Stomach (tissue), 9 donors: ENCODE results near the gene C2CD3. TPM values are rescaled to one million over a fixed set of nuclear protein-coding genes. Genes with fewer than 3 reads are reported as not detected.

Experiments used
- DNase-seq, 2 donors: peaks; one replicate each; pipeline versions ENCODE4 v3.0.0 to v3.0.0-alpha.2; 2013 to 2019
- H3K27ac ChIP-seq, 5 donors: fragments of 200-600 bp in 4 of 5; sonication (generic) in 4 of 5; one replicate each; pipeline ENCODE4 v1.5.1; 2013 to 2019; ENCODE audit warnings: mild to moderate bottlenecking in 1 of 5, moderate library complexity in 1 of 5
- H3K27me3 ChIP-seq, 3 donors: fragments of 200-600 bp; sonication (generic); one replicate each; pipeline ENCODE4 v1.5.1; 2017 to 2019; ENCODE audit warnings: mixed run types in 1 of 3
- H3K36me3 ChIP-seq, 4 donors: fragments of 200-600 bp; sonication (generic); 1 replicate in 3 of 4; 2 replicates in 1 of 4; pipeline ENCODE4 v1.5.1; 2016 to 2019
- H3K4me1 ChIP-seq, 4 donors: fragments of 200-600 bp; sonication (generic); one replicate each; pipeline ENCODE4 v1.5.1; 2016 to 2019
- H3K4me3 ChIP-seq, 4 donors: fragments of 200-600 bp; sonication (generic) in 3 of 4; one replicate each; pipeline ENCODE4 v1.5.1; 2016 to 2019; ENCODE audit warnings: mild to moderate bottlenecking in 1 of 4
- H3K9me3 ChIP-seq, 4 donors: fragments of 200-600 bp; sonication (generic); one replicate each; pipeline ENCODE4 v1.5.1; 2016 to 2019
- CTCF ChIP-seq, 7 experiments: fragments of 450-650 bp in 4 of 7; fragments of 200-600 bp in 3 of 7; sonication (generic) in 3 of 7; IDR thresholded peaks; one replicate each; pipeline ENCODE4 v1.5.1; 2016 to 2019; ENCODE audit warnings: antibody characterized with exemption in 7 of 7, control low read depth in 2 of 7, mild to moderate bottlenecking in 1 of 7
- EP300 ChIP-seq: sonication (generic); formaldehyde crosslinking; IDR thresholded peaks from one replicate; pipeline ENCODE4 v1.6.1; 2017; ENCODE audit warnings: antibody characterized with exemption
- POLR2A ChIP-seq, 4 donors: fragments of 450-650 bp; IDR thresholded peaks; one replicate each; pipeline ENCODE4 v1.6.1; 2016; ENCODE audit warnings: antibody characterized with exemption in 4 of 4, control low read depth in 2 of 4, mild to moderate bottlenecking in 1 of 4, moderate library complexity in 1 of 4
- POLR2AphosphoS5 ChIP-seq, 3 donors: sonication (generic); formaldehyde crosslinking; IDR thresholded peaks; one replicate each; pipeline ENCODE4 v1.6.1; 2016; ENCODE audit warnings: antibody characterized with exemption in 3 of 3
- WGBS, 5 donors: extraction: QIAGEN DNeasy Blood & Tissue Kit in 3 of 5; methylation state at CpG; one replicate each; pipeline versions ENCODE4 v1.1.5 to v1.1.7; 2013 to 2018; 5-methylcytosine and 5-hydroxymethylcytosine counted together
- intact Hi-C: fragments of 100-400 bp; cut with DNase I; formaldehyde crosslinking; loops from one replicate; pipeline ENCODE4 v1.15.1; 2023; ENCODE audit warnings: low total_unique reads
- polyA plus RNA-seq, 3 donors: library from polyadenylated mRNA; stranded (reverse); fragments of 200-250 nt; gene quantifications; one replicate each; pipeline ENCODE4 v1.2.3, GENCODE V29; 2013
- total RNA-seq, 5 donors: library from RNA; depleted of rRNA; stranded (reverse); fragments of >200 nt; gene quantifications; one replicate each; pipeline versions ENCODE4 v1.1.0 to v1.2.3, GENCODE V29; 2014 to 2016
- donor health status: healthy with polysubstance abuse.
- donor health status: Bipolar disorder and iron deficiency.
- donor health status: healthy.

Gene C2CD3
- total and polyA plus RNA-seq, 8 donors = 5.6 to 176 (median 38.6) TPM

GRCh38 chr11:74171997-74172396 is 1.2 kb upstream of the C2CD3 start:
- intact Hi-C loops = no loop called here
- Histone ChIP-seq H3K9me3 (no peaks in the 10 kb centered on the region), H3K27me3 (no peaks in the 10 kb centered on the region), H3K36me3 (peaks cover 0 to 15% (median 15%) of the 10 kb centered on the region in 4 donors), H3K4me3 (peak overlapping the region; percentile 73 to 87 (median 84)), H3K4me1 (peaks cover 27 to 48% (median 40%) of the 10 kb centered on the region in 4 donors), H3K27ac (peak overlapping the region; percentile 28 to 94 (median 90))
- 14 to 23% (median 15%) methylated on average over 5 of the region's 5 CpGs for WGBS, 5 donors
- peak in 1 of 2 donors; percentile 22 for DNase-seq
- TF ChIP-seq POLR2A (IDR thresholded peaks at IDR 0.05) = no peak
- TF ChIP-seq POLR2AphosphoS5 (IDR thresholded peaks at IDR 0.05) = no peak
- no peak for TF ChIP-seq CTCF (IDR thresholded peaks at IDR 0.05)
- no peak for TF ChIP-seq EP300

GRCh38 chr11:74171630-74171968 is 797 bp upstream of the C2CD3 start:
- no peak for TF ChIP-seq POLR2A (IDR thresholded peaks at IDR 0.05)
- TF ChIP-seq CTCF (IDR thresholded peaks at IDR 0.05) = no peak
- no peak for TF ChIP-seq POLR2AphosphoS5 (IDR thresholded peaks at IDR 0.05)
- TF ChIP-seq EP300 = no peak
- intact Hi-C loops = no loop called here
- no peaks in the 10 kb centered on the region for H3K9me3 ChIP-seq
- peak overlapping the region; percentile 85 to 94 (median 90) for H3K27ac ChIP-seq
- no peak for DNase-seq
- H3K4me3 ChIP-seq = peak overlapping the region; percentile 73 to 87 (median 84)
- 0 to 3% (median 2%) methylated on average over 5 of the region's 5 CpGs for WGBS, 5 donors
- H3K36me3 ChIP-seq = peaks cover 0 to 19% (median 19%) of the 10 kb centered on the region in 4 donors
- H3K4me1 ChIP-seq = peaks cover 27 to 48% (median 40%) of the 10 kb centered on the region in 4 donors
- H3K27me3 ChIP-seq = no peaks in the 10 kb centered on the region

- Histone ChIP-seq H3K4me3 (peak overlapping the region; percentile 73 to 87 (median 84)), H3K4me1 (peaks cover 27 to 48% (median 40%) of the 10 kb centered on the region in 4 donors), H3K36me3 (peaks cover 0 to 36% (median 36%) of the 10 kb centered on the region in 4 donors), H3K27ac (peak overlapping the region in 4 of 5 donors; percentile 89 to 94 (median 91)), H3K27me3 (no peaks in the 10 kb centered on the region), H3K9me3 (no peaks in the 10 kb centered on the region)
- peak in 1 of 2 donors; percentile 14 for DNase-seq
- TF ChIP-seq POLR2AphosphoS5 (IDR thresholded peaks at IDR 0.05) (no peak), CTCF (IDR thresholded peaks at IDR 0.05) (no peak), POLR2A (IDR thresholded peaks at IDR 0.05) (no peak), EP300 (no peak)
- 7 to 13% (median 9%) methylated on average over 9 of the region's 9 CpGs for WGBS, 5 donors
- intact Hi-C loops = no loop called here
Observed at GRCh38 chr11:74169738-74170458, 904 bp downstream of the C2CD3 start.

- WGBS, 5 donors = 66 to 78% (median 73%) methylated on average over 3 of the region's 3 CpGs
- Histone ChIP-seq H3K27me3 (no peaks in the 10 kb centered on the region), H3K36me3 (peaks cover 0 to 47% (median 46%) of the 10 kb centered on the region in 4 donors), H3K4me3 (no peak overlapping the region), H3K9me3 (no peaks in the 10 kb centered on the region), H3K27ac (no peak overlapping the region), H3K4me1 (peaks cover 27 to 42% (median 34%) of the 10 kb centered on the region in 4 donors)
- TF ChIP-seq EP300 (no peak), POLR2AphosphoS5 (IDR thresholded peaks at IDR 0.05) (no peak), CTCF (IDR thresholded peaks at IDR 0.05) (no peak), POLR2A (IDR thresholded peaks at IDR 0.05) (no peak)
- intact Hi-C loops = no loop called here
- DNase-seq = no peak
Observed at GRCh38 chr11:74168838-74169237, 2.0 kb downstream of the C2CD3 start.
